ENCODE data around the gene EGLN2.
A peak's percentile ranks its signal among the peaks of the same experiment; 100 is the strongest.

The EGLN2 gene

DNA sequence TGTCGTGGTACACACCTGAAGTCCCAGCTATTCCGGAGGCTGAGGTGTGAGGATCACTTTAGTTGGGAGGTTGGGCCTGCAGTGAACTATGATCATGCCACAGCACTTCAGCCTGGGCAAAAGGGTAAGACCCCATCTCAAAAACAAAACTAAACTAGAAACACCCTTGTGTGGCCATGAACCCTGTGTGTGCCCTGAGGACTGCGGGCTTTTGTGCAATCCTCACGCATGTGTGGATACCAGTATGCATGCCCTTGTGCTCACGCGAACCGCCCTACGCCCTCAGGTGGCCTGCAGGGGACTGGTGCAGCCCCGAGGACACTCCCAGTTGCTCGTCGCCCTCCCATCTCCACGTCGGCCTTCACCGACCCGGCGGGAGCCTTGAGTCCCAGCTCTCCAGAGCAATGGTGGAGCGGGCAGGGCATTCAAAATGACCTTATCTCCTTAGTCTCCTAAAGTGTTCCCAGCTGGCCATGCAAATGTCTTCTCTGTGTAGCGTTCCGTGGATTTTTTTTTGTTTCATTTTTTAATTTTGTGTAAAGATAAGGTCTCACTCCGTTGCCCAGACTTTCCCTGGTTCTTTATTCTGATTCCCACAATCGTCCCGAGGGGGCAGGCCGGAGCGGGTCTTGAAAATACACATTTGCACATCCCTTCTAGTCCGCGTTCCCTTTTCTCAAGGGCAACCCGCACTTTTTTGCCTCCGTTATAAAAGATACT is 868 bp upstream of the EGLN2 start:
- peaks cover 24% of the 10 kb centered on the region for H3K36me3 ChIP-seq (ENCODE audit: control insufficient read depth, low read depth, low read length)
- H3K4me1 ChIP-seq (ENCODE audit: control insufficient read depth, low read depth, low read length) = peaks cover 3% of the 10 kb centered on the region
- no peaks in the 10 kb centered on the region for H3K9me3 ChIP-seq (ENCODE audit: control insufficient read depth, low read depth, low read length)
- no peaks in the 10 kb centered on the region for H3K27me3 ChIP-seq (ENCODE audit: control insufficient read depth, insufficient read depth, low read length)
- peak overlapping the region; percentile 71 for H3K27ac ChIP-seq (ENCODE audit: low read length)
- peak overlapping the region; percentile 76 for H3K4me3 ChIP-seq (ENCODE audit: low read length)
- peak overlapping the region; percentile 74 for H3K9ac ChIP-seq (ENCODE audit: low read length)

DNA sequence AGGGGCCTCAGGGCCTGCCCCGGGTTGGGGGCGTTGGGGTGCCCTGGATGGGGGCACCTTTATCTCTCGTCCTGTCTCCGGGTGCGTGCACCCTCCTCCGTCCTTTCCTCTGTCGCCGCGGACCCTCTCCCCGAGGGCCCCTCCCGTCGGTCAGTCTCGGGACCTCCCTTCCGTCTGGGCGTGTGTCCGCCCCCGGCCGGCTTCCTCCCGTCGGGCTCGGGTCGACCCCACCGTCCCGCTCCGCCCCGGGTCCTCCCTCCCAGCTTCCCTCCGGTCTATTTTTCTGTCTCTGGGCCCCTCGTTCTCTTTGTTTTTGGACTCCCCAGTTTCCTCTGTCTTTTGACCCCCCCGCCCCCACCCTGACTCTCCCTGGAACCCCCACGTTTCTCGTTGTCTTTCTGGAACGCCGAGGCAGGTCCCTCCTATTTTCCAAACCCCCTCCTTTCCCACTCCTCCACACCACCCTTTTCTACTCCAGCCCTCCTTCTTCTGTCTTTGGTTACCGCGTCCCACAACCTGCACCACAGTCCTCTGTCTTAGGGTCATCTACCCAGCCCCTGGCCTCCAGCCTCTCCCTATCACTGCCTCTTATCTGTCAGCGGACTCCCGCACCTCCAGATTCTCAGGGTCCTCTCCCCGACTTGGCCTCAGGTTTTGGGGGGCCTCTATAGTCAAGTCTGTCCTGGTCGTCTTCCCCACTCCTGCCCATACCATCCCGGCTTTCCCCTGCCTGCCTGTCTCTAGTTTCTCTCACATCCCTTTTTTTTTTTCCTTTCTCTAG is 757 bp downstream of the EGLN2 start:
- no peaks in the 10 kb centered on the region for H3K9me3 ChIP-seq (ENCODE audit: control insufficient read depth, low read depth, low read length)
- peak overlapping the region; percentile 84 for H3K9ac ChIP-seq (ENCODE audit: low read length)
- peak overlapping the region; percentile 66 for H3K4me3 ChIP-seq (ENCODE audit: low read length)
- H3K27me3 ChIP-seq (ENCODE audit: control insufficient read depth, insufficient read depth, low read length) = no peaks in the 10 kb centered on the region
- peaks cover 34% of the 10 kb centered on the region for H3K36me3 ChIP-seq (ENCODE audit: control insufficient read depth, low read depth, low read length)
- H3K27ac ChIP-seq (ENCODE audit: low read length) = peak overlapping the region; percentile 43
- H3K4me1 ChIP-seq (ENCODE audit: control insufficient read depth, low read depth, low read length) = peaks cover 18% of the 10 kb centered on the region

- no peaks in the 10 kb centered on the region for H3K27me3 ChIP-seq (ENCODE audit: control insufficient read depth, insufficient read depth, low read length)
- peaks cover 42% of the 10 kb centered on the region for H3K36me3 ChIP-seq (ENCODE audit: control insufficient read depth, low read depth, low read length)
- H3K4me1 ChIP-seq (ENCODE audit: control insufficient read depth, low read depth, low read length) = peaks cover 18% of the 10 kb centered on the region
- no peak overlapping the region for H3K27ac ChIP-seq (ENCODE audit: low read length)
- H3K9ac ChIP-seq (ENCODE audit: low read length) = peak overlapping the region; percentile 84
- peak overlapping the region; percentile 66 for H3K4me3 ChIP-seq (ENCODE audit: low read length)
- no peaks in the 10 kb centered on the region for H3K9me3 ChIP-seq (ENCODE audit: control insufficient read depth, low read depth, low read length)
Measured at GRCh38 chr19:40800339-40800996, 1.5 kb downstream of the EGLN2 start.

DNA sequence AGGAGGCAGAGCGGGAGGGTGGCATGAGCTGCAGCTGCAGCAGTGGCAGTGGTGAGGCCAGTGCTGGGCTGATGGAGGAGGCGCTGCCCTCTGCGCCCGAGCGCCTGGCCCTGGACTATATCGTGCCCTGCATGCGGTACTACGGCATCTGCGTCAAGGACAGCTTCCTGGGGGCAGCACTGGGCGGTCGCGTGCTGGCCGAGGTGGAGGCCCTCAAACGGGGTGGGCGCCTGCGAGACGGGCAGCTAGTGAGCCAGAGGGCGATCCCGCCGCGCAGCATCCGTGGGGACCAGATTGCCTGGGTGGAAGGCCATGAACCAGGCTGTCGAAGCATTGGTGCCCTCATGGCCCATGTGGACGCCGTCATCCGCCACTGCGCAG is 2.0 kb downstream of the EGLN2 start:
- Histone ChIP-seq H3K27ac (ENCODE audit: low read length) (no peak overlapping the region), H3K9ac (ENCODE audit: low read length) (no peak overlapping the region), H3K27me3 (ENCODE audit: control insufficient read depth, insufficient read depth, low read length) (no peaks in the 10 kb centered on the region), H3K4me3 (ENCODE audit: low read length) (no peak overlapping the region), H3K4me1 (ENCODE audit: control insufficient read depth, low read depth, low read length) (peaks cover 23% of the 10 kb centered on the region), H3K9me3 (ENCODE audit: control insufficient read depth, low read depth, low read length) (no peaks in the 10 kb centered on the region), H3K36me3 (ENCODE audit: control insufficient read depth, low read depth, low read length) (peaks cover 42% of the 10 kb centered on the region)

GRCh38 chr19:40801426-40802299 is 2.7 kb downstream of the EGLN2 start:
- no peak overlapping the region for H3K4me3 ChIP-seq (ENCODE audit: low read length)
- no peak overlapping the region for H3K27ac ChIP-seq (ENCODE audit: low read length)
- H3K9me3 ChIP-seq (ENCODE audit: control insufficient read depth, low read depth, low read length) = no peaks in the 10 kb centered on the region
- H3K4me1 ChIP-seq (ENCODE audit: control insufficient read depth, low read depth, low read length) = peaks cover 29% of the 10 kb centered on the region
- no peaks in the 10 kb centered on the region for H3K27me3 ChIP-seq (ENCODE audit: control insufficient read depth, insufficient read depth, low read length)
- peaks cover 42% of the 10 kb centered on the region for H3K36me3 ChIP-seq (ENCODE audit: control insufficient read depth, low read depth, low read length)
- H3K9ac ChIP-seq (ENCODE audit: low read length) = no peak overlapping the region

DNA sequence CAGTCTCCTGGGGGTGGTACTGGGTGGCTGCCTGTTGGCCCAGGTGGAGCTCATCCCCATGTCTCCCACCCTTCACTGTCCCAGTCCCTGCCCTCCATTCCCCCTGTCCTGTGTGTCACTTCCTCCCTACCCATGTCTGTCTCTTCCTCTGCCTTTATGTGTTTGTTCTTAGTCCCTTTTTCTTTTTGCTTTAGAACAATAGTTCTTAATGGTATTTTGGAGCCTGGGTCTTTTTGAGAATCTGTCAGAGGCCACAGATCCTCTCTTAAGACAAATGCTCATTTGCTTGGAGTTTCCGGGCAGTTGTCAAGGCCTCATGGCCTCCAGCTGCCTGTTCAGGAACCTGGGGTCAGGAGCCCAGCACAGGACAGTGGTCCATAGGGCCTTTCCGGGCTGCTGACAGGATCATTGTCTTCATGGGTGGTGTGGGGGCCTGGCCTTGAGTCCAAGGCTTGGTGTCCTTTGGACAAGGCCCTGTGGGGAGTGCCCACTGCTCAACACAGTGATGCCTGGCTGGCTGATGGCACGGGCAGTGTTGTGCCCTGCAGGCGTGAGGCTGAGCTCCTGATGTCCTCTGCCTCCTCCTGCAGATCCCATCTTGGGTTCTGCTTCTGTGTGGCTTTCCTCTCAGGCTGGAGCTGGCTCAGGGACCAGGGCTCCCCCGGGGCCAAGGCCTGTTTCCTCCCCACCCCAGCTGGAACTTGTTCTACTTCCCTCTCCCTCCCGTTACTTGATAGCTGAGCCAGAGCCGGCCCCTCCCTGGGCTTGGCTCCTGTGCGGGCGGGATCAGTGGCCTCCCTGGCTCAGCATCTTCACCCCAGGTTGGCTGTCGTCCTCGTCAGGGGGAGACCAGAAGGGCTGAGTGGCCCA is 3.5 kb downstream of the EGLN2 start:
- Histone ChIP-seq H3K9me3 (ENCODE audit: control insufficient read depth, low read depth, low read length) (no peaks in the 10 kb centered on the region), H3K36me3 (ENCODE audit: control insufficient read depth, low read depth, low read length) (peaks cover 47% of the 10 kb centered on the region), H3K4me3 (ENCODE audit: low read length) (no peak overlapping the region), H3K27me3 (ENCODE audit: control insufficient read depth, insufficient read depth, low read length) (no peaks in the 10 kb centered on the region), H3K4me1 (ENCODE audit: control insufficient read depth, low read depth, low read length) (peaks cover 35% of the 10 kb centered on the region), H3K27ac (ENCODE audit: low read length) (no peak overlapping the region), H3K9ac (ENCODE audit: low read length) (no peak overlapping the region)

DNA sequence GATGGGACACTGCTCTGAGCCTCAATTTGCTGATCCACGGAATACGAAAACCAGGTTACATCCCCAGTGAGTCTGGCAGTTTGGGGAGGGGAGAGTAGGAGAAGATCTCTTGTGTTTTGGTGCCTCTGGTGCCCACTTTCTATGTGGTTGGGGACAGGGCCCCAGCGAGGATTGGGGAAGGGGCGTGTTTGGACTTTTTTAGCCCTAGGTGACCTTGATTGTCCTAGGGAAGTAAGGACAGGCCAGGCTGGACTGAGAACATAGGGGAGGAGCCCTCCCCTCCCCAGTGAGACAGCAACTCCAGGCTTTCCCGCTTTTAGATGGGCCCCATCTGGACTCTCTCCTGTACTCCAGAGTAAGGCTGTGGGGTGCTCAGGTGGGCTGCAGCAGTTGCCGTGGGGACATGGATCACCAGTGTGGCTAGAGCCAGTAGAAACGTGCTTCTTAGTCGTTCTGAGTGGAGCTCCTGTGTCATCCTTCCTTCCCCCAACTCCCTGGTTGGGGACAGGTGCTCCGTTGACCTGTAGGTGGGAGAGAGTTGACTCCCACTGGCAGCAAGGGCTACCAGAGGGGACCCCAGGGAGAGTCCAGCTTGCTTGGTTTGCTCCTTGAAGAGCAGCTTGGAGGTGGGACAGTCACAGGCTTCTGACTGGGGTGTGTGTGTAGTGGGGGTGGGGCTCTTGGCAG is 4.3 kb downstream of the EGLN2 start:
- Histone ChIP-seq H3K27ac (ENCODE audit: low read length) (peak overlapping the region; percentile 2), H3K36me3 (ENCODE audit: control insufficient read depth, low read depth, low read length) (peaks cover 54% of the 10 kb centered on the region), H3K27me3 (ENCODE audit: control insufficient read depth, insufficient read depth, low read length) (no peaks in the 10 kb centered on the region), H3K9me3 (ENCODE audit: control insufficient read depth, low read depth, low read length) (no peaks in the 10 kb centered on the region), H3K4me3 (ENCODE audit: low read length) (no peak overlapping the region), H3K4me1 (ENCODE audit: control insufficient read depth, low read depth, low read length) (peaks cover 35% of the 10 kb centered on the region), H3K9ac (ENCODE audit: low read length) (no peak overlapping the region)

DNA sequence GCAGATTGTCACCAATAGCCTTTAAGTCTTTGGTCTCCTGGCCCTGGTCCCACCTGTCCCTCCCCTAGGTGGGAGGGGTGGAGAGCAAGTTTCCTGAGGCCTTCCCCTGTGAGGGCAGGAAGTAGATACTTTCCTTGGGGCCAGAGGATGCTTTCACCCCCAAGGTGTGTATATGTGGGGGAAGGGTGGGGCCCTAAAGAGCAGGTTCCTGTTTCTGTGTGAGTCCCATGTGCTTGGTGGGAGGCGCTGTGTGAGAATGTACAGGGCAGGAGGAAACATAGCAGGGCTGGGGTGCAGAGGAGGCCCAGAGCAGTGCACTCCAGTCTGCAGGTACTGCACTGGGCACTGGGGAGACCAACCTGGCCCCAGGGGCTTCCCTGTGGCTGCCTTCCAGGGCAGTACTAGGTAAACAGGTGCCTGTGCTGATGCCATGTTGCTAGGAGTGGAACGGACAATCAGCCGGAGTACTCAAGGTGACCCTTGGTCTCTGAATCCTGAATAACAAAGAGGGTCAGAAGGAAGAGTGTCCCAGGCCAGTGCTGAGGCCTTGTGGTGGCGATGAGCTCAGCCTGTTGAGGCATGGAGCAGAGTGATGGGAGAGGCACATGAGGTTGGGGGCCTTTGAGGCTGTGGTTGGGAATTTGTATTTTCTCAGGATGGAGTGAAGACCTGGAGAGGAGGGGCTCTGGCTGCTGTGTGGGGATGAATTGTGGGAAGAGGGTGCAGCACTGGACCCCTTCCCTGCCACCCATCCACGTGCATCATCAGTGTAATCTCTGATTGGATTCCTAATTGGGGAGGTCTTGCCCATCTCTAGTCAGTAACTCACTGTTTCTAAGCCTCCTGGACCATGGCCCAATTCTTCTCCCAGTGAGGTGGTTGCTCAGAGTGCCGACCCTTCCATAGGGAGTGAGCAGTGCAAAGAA is 5.1 kb downstream of the EGLN2 start:
- Histone ChIP-seq H3K27me3 (ENCODE audit: control insufficient read depth, insufficient read depth, low read length) (no peaks in the 10 kb centered on the region), H3K36me3 (ENCODE audit: control insufficient read depth, low read depth, low read length) (peaks cover 58% of the 10 kb centered on the region), H3K9ac (ENCODE audit: low read length) (peak overlapping the region; percentile 7), H3K4me3 (ENCODE audit: low read length) (no peak overlapping the region), H3K9me3 (ENCODE audit: control insufficient read depth, low read depth, low read length) (no peaks in the 10 kb centered on the region), H3K4me1 (ENCODE audit: control insufficient read depth, low read depth, low read length) (peaks cover 35% of the 10 kb centered on the region), H3K27ac (ENCODE audit: low read length) (no peak overlapping the region)

- H3K4me1 ChIP-seq (ENCODE audit: control insufficient read depth, low read depth, low read length) = peaks cover 36% of the 10 kb centered on the region
- no peaks in the 10 kb centered on the region for H3K9me3 ChIP-seq (ENCODE audit: control insufficient read depth, low read depth, low read length)
- no peak overlapping the region for H3K27ac ChIP-seq (ENCODE audit: low read length)
- peaks cover 60% of the 10 kb centered on the region for H3K36me3 ChIP-seq (ENCODE audit: control insufficient read depth, low read depth, low read length)
- no peaks in the 10 kb centered on the region for H3K27me3 ChIP-seq (ENCODE audit: control insufficient read depth, insufficient read depth, low read length)
- peak overlapping the region; percentile 7 for H3K9ac ChIP-seq (ENCODE audit: low read length)
- no peak overlapping the region for H3K4me3 ChIP-seq (ENCODE audit: low read length)
Measured at GRCh38 chr19:40804783-40805242, 5.8 kb downstream of the EGLN2 start.

Measured in iPS-18a (cell line).